Activated CD4-positive, CD25-positive, alpha-beta regulatory T cell treated with anti-CD3 and anti-CD28 coated beads, Interleukin-2, amount 50 U/mL, for 24 hours (primary cell): ENCODE measurements around the gene ZNF283.
"Not testable (repeated sequence)": the region's sequence is repeated elsewhere in the genome, so short reads cannot be mapped to it uniquely, and the experiment has no call there.

Experiments used
- ATAC-seq, 2 donors: fragments of 150-1000 bp; cut with Tn5 transposase; one replicate each; pipeline ENCODE4 v1.10.0; 2021; ENCODE audit warnings: mild to moderate bottlenecking in 1 of 2, moderate library complexity in 1 of 2

Gene ZNF283

GRCh38 chr19:43802216-43802951, 24.7 kb upstream of the ZNF283 start, which contains the start of gene LYPD5:
TSS of gene LYPD5 (minus strand) at chr19:43802447. CDS start at chr19:43802380, 67 bp downstream.
- ATAC-seq: no peak

GRCh38 chr19:43804432-43804831, 22.7 kb upstream of the ZNF283 start:
- ATAC-seq: no peak

- not testable (repeated sequence) for ATAC-seq
These were observed 20.7 kb upstream of the ZNF283 start for GRCh38 chr19:43806401-43806800.

GRCh38 chr19:43806848-43807247, 20.3 kb upstream of the ZNF283 start:
- ATAC-seq: no peak

GRCh38 chr19:43807651-43808050, 19.5 kb upstream of the ZNF283 start:
- no peak for ATAC-seq

- peak in 1 of 2 donors; percentile 49 for ATAC-seq
These were observed 17.1 kb upstream of the ZNF283 start for GRCh38 chr19:43809762-43810696.

- no peak for ATAC-seq
These were observed 15.3 kb upstream of the ZNF283 start for GRCh38 chr19:43811837-43812236.

- no peak for ATAC-seq
These were observed 14.9 kb upstream of the ZNF283 start for GRCh38 chr19:43812259-43812658.

GRCh38 chr19:43812688-43813087, 14.4 kb upstream of the ZNF283 start:
- ATAC-seq: no peak

GRCh38 chr19:43814663-43815352, 12.3 kb upstream of the ZNF283 start:
- ATAC-seq: peak; percentile 21 to 48

- not testable (repeated sequence) for ATAC-seq
These were observed 9.7 kb upstream of the ZNF283 start for GRCh38 chr19:43817454-43817853.

- no peak for ATAC-seq
These were observed 8.6 kb upstream of the ZNF283 start for GRCh38 chr19:43818500-43818899.

- ATAC-seq: peak; percentile 64 to 70
These were observed 6.8 kb upstream of the ZNF283 start for GRCh38 chr19:43820098-43820883.

GRCh38 chr19:43820884-43821215, 6.3 kb upstream of the ZNF283 start:
- ATAC-seq: peak in 1 of 2 donors; percentile 38

- not testable (repeated sequence) for ATAC-seq
These were observed 3.3 kb upstream of the ZNF283 start for GRCh38 chr19:43823856-43824255.

- ATAC-seq: not testable (repeated sequence)
These were observed 2.5 kb upstream of the ZNF283 start for GRCh38 chr19:43824572-43824971.

GRCh38 chr19:43839139-43839538, 12.0 kb downstream of the ZNF283 start:
- ATAC-seq: no peak

- no peak for ATAC-seq
These were observed 14.9 kb downstream of the ZNF283 start for GRCh38 chr19:43842007-43842406.

- ATAC-seq: no peak
These were observed 20.1 kb downstream of the ZNF283 start for GRCh38 chr19:43847246-43847645.

GRCh38 chr19:43847884-43848283, 20.8 kb downstream of the ZNF283 start:
- ATAC-seq: no peak

GRCh38 chr19:43848821-43849220, 21.7 kb downstream of the ZNF283 start:
- ATAC-seq: no peak

GRCh38 chr19:43858174-43858573, 31.1 kb downstream of the ZNF283 start:
- no peak for ATAC-seq
